Activated CD8-positive, alpha-beta memory T cell treated with anti-CD3 and anti-CD28 coated beads, Interleukin-2, amount 10 ng/mL, durations not matched to agents 7 days and 5 days (primary cell): Measurements from ENCODE around the gene DGKD. TPM values are rescaled to one million over a fixed set of nuclear protein-coding genes. Genes with fewer than 3 reads are reported as not detected.

ENCODE experiments used
- ATAC-seq: fragments of 150-1000 bp; cut with Tn5 transposase; one replicate; pipeline ENCODE4 v1.10.0; 2021; ENCODE audit warnings: moderate library complexity
- CTCF ChIA-PET: fragments of 350-600 bp; sonication (Branson Sonifier 250); formaldehyde crosslinking; loops from one replicate; lab custom pipeline; 2021; ENCODE audit warnings: antibody characterized with exemption; lab: Charles Lee
- DNase-seq: peaks from one replicate; pipeline ENCODE4 v3.0.0-alpha.2; 2020
- H3K27ac Mint-ChIP-seq: one replicate; pipeline ENCODE4 v1.8.0; 2021; ENCODE audit warnings: mild to moderate bottlenecking, mixed read lengths
- H3K27me3 Mint-ChIP-seq: one replicate; pipeline ENCODE4 v1.8.0; 2021; ENCODE audit warnings: mixed read lengths
- H3K36me3 Mint-ChIP-seq: one replicate; pipeline ENCODE4 v1.8.0; 2021; ENCODE audit warnings: mild to moderate bottlenecking, mixed read lengths
- H3K4me1 Mint-ChIP-seq: one replicate; pipeline ENCODE4 v1.8.0; 2021; ENCODE audit warnings: mixed read lengths
- H3K4me3 Mint-ChIP-seq: one replicate; pipeline ENCODE4 v1.8.0; 2021; ENCODE audit warnings: mild to moderate bottlenecking, moderate library complexity, mixed read lengths
- H3K9me3 Mint-ChIP-seq: one replicate; pipeline ENCODE4 v1.8.0; 2022; ENCODE audit warnings: low read depth, mixed read lengths
- total RNA-seq, 2 experiments: library from RNA; stranded (reverse); gene quantifications; one replicate each; pipeline ENCODE4 v1.2.3, GENCODE V29; 2021

DGKD gene
- total RNA-seq, 2 experiments from 2014 or later: 42.3 to 92.4 TPM

DNA sequence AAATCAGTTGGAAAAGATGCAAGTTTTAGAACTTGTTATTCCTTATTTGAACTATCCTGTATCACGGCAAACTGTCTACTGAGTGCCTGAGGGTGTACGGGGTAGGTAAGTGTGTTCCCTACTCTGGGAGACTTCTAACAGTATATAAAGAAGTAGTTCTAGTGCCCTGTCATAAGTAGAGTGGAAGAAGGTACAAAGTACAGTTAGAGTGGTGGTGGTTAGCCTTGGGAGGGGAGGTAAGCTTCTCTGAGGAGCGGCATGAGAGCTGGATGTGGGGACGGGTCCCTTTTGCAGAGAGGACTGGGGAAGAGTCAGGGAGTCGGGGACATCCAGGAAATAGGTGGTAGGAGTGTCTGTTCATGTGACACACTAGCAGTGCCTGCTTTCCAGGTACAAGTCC lies 48.5 kb downstream of the DGKD start:
- H3K27ac Mint-ChIP-seq: peak overlapping the region; percentile 45

GRCh38 chr2:233404222-233404621 lies 49.9 kb downstream of the DGKD start:
- ATAC-seq (peak; percentile 71), DNase-seq (peak; percentile 78)
- peak overlapping the region; percentile 27 for H3K27ac Mint-ChIP-seq
- H3K36me3 Mint-ChIP-seq: peaks cover 16% of the 10 kb centered on the region
- CTCF ChIA-PET: interaction anchor here (0.7 to 10.7 kb wide), 14 partner anchors 8 to 160 kb away, joined by 3 to 193 read pairs (median 4); partner anchors contain the start of gene DGKD
- no peaks in the 10 kb centered on the region for H3K27me3 Mint-ChIP-seq
- no peak overlapping the region for H3K4me3 Mint-ChIP-seq
- peaks cover 50% of the 10 kb centered on the region for H3K4me1 Mint-ChIP-seq
- no peaks in the 10 kb centered on the region for H3K9me3 Mint-ChIP-seq

More for the DNA sequence above, 48.5 kb downstream of the DGKD start:
- H3K36me3 Mint-ChIP-seq: peaks cover 20% of the 10 kb centered on the region
- no peak for DNase-seq
- no peaks in the 10 kb centered on the region for H3K9me3 Mint-ChIP-seq
- H3K4me3 Mint-ChIP-seq: no peak overlapping the region
- ATAC-seq: no peak
- H3K27me3 Mint-ChIP-seq: no peaks in the 10 kb centered on the region
- peaks cover 48% of the 10 kb centered on the region for H3K4me1 Mint-ChIP-seq
- CTCF ChIA-PET: interaction anchor here (1.1 to 10.7 kb wide), 3 partner anchors 18 to 42 kb away, joined by 3 to 193 read pairs (median 145); no protein-coding TSS in a partner anchor

DNA sequence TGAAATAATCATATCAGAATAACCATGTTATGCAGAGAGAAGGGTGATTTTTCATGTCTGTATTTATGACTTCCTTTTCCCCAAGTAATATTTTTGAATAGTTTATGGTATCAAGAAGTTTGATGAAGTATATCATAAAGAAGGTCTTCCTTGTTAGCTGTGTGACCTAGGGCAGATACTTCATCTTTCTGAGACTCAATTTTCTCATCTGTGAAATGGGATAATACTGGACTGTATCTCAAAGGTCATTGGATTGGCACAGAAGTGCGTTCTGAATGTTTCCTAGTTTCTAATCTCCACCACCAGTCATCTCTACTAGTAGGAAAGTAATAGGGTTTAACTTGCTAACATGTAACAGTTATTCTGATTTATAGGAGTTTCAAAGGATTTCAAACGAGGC lies 52.6 kb downstream of the DGKD start:
- H3K27ac Mint-ChIP-seq: no peak overlapping the region
- H3K36me3 Mint-ChIP-seq: peaks cover 25% of the 10 kb centered on the region
- peaks cover 10% of the 10 kb centered on the region for H3K9me3 Mint-ChIP-seq
- no peak overlapping the region for H3K4me3 Mint-ChIP-seq
- ATAC-seq (no peak), DNase-seq (no peak)
- peaks cover 53% of the 10 kb centered on the region for H3K4me1 Mint-ChIP-seq
- CTCF ChIA-PET: interaction anchor here (1.1 to 10.7 kb wide), 5 partner anchors 10 to 113 kb away, joined by 3 to 193 read pairs (median 5); no protein-coding TSS in a partner anchor
- H3K27me3 Mint-ChIP-seq: no peaks in the 10 kb centered on the region

- Mint-ChIP-seq H3K27ac (no peak overlapping the region), H3K4me3 (no peak overlapping the region), H3K36me3 (peaks cover 32% of the 10 kb centered on the region), H3K9me3 (peaks cover 13% of the 10 kb centered on the region), H3K4me1 (peaks cover 47% of the 10 kb centered on the region), H3K27me3 (no peaks in the 10 kb centered on the region)
- CTCF ChIA-PET: interaction anchor here (1.1 to 10.7 kb wide), 3 partner anchors 13 to 114 kb away, joined by 3 to 193 read pairs (median 145); no protein-coding TSS in a partner anchor
- DNase-seq: no peak
- ATAC-seq: no peak
Measured at GRCh38 chr2:233407771-233408181, 53.5 kb downstream of the DGKD start.

GRCh38 chr2:233408366-233409285 lies 54.3 kb downstream of the DGKD start:
- Mint-ChIP-seq H3K27ac (peak overlapping the region; percentile 73), H3K36me3 (peaks cover 39% of the 10 kb centered on the region), H3K27me3 (no peaks in the 10 kb centered on the region), H3K4me3 (no peak overlapping the region), H3K4me1 (peaks cover 51% of the 10 kb centered on the region), H3K9me3 (peaks cover 13% of the 10 kb centered on the region)
- DNase-seq: peak; percentile 40
- CTCF ChIA-PET: interaction anchor here (9.9 to 10.7 kb wide), 2 partner anchors 12 to 36 kb away, joined by 145 to 193 read pairs; no protein-coding TSS in a partner anchor
- ATAC-seq: no peak

GRCh38 chr2:233409286-233409991 lies 55.1 kb downstream of the DGKD start:
- no peaks in the 10 kb centered on the region for H3K27me3 Mint-ChIP-seq
- CTCF ChIA-PET: interaction anchor here (0.8 to 9.9 kb wide), 5 partner anchors 9 to 34 kb away, joined by 3 to 145 read pairs (median 6); no protein-coding TSS in a partner anchor
- H3K27ac Mint-ChIP-seq: peak overlapping the region; percentile 73
- peaks cover 38% of the 10 kb centered on the region for H3K36me3 Mint-ChIP-seq
- H3K4me1 Mint-ChIP-seq: peaks cover 50% of the 10 kb centered on the region
- H3K4me3 Mint-ChIP-seq: peak overlapping the region; percentile 4
- DNase-seq (peak; percentile 67), ATAC-seq (peak; percentile 89)
- H3K9me3 Mint-ChIP-seq: peaks cover 13% of the 10 kb centered on the region

DNA sequence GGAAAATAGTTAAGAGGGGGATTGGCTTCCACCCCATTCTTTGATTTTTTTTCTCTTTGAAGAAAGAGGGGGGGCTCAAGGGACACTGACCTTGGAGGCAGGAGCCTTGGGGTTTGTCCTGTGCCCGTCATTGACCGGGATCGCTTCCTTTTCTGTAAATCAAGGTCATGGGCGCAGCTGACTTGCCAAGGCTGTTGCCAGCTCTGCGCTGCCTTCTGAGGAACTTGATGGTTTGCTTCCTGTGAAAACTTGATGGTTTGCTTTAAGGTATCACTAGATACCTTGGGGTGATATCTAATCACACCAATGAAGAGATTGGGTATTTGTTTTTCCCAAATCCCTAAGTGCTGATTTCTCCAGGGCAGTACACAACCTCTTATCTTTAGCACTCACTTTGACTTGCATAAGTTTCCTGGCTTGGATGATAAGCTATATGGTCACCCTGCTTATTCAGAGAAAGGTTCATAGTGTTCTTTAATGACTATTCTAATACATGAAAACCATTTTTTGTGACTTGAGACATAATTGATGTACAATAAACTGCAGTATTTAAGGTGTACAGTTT lies 56.0 kb downstream of the DGKD start:
- Mint-ChIP-seq H3K9me3 (peaks cover 13% of the 10 kb centered on the region), H3K27ac (peak overlapping the region; percentile 73), H3K36me3 (peaks cover 40% of the 10 kb centered on the region), H3K4me3 (no peak overlapping the region), H3K4me1 (peaks cover 55% of the 10 kb centered on the region), H3K27me3 (no peaks in the 10 kb centered on the region)
- CTCF ChIA-PET: interaction anchor here (0.8 to 1.9 kb wide), 6 partner anchors 8 to 33 kb away, joined by 3 to 12 read pairs (median 4); no protein-coding TSS in a partner anchor
- no peak for ATAC-seq
- DNase-seq: no peak

DNA sequence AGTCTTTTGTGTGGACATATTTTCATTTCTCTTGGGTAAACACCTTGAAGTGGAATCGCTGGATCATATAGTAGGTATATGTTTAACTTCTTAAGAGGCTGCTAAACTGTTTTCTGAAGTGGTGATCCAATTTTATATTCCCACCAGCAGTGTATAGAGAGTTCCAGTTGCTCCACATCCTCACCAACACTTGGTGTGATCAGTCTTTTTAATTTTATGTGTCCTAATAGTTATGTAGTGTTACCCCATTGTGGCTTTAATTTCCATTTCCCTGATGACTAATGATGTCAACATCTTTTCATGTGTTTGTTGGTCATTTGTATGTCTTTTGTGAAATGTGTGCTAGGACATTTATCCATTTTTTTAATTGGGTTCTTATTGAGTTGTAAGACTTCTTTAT lies 56.9 kb downstream of the DGKD start:
- CTCF ChIA-PET: interaction anchor here (1.3 to 1.9 kb wide), 3 partner anchors 7 to 32 kb away, joined by 3 to 12 read pairs (median 6); no protein-coding TSS in a partner anchor
- ATAC-seq (no peak), DNase-seq (no peak)
- Mint-ChIP-seq H3K36me3 (peaks cover 45% of the 10 kb centered on the region), H3K27ac (no peak overlapping the region), H3K4me1 (peaks cover 63% of the 10 kb centered on the region), H3K4me3 (no peak overlapping the region), H3K9me3 (peaks cover 13% of the 10 kb centered on the region), H3K27me3 (no peaks in the 10 kb centered on the region)

DNA sequence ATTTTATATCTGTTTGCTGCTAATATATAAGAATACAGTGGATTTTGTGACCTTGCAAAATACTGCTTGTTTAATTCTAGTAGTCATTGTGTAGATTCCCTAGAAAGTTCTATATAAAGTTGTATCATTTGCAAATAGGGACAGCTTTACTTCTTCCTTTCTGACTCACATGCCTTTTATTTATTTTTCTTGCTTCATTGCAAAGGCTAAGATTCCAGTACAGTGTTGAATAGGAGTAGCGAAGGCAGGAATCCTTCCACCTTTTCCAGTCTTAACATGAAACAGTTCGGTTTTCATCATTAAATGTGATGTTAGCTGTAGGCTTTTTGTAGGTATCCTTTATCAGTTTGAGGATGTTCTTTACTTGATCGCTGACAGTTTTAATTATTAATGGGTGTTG lies 58.1 kb downstream of the DGKD start:
- peaks cover 45% of the 10 kb centered on the region for H3K36me3 Mint-ChIP-seq
- DNase-seq (no peak), ATAC-seq (no peak)
- H3K4me1 Mint-ChIP-seq: peaks cover 75% of the 10 kb centered on the region
- peaks cover 13% of the 10 kb centered on the region for H3K9me3 Mint-ChIP-seq
- CTCF ChIA-PET: interaction anchor here (1.0 kb wide), 1 partner anchor 13 kb away, joined by 4 read pairs; no protein-coding TSS in a partner anchor
- H3K27ac Mint-ChIP-seq: no peak overlapping the region
- H3K4me3 Mint-ChIP-seq: no peak overlapping the region
- H3K27me3 Mint-ChIP-seq: no peaks in the 10 kb centered on the region

DNA sequence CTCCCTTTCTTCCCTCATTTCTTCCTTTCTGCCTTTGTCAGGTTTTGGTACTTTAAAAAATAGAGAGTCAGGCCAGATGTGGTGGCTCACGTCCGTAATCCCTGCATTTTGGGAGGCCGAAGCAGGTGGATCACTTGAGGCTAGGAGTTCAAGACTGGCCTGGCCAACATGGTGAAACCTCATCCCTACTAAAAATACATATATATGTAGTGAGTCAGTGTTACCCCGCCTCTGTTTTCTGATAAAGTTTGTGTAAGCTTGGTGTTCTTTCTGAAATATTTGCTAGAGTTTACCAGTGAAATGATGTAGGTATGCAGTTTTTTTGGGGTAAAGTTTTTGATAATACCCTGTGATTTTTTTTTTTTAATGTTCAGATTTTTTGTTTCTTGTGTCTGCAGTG lies 58.8 kb downstream of the DGKD start:
- Mint-ChIP-seq H3K27me3 (no peaks in the 10 kb centered on the region), H3K9me3 (peaks cover 13% of the 10 kb centered on the region), H3K4me1 (peaks cover 78% of the 10 kb centered on the region), H3K36me3 (peaks cover 45% of the 10 kb centered on the region), H3K4me3 (no peak overlapping the region), H3K27ac (no peak overlapping the region)
- ATAC-seq (no peak), DNase-seq (no peak)
- CTCF ChIA-PET: interaction anchor here (1.0 to 1.3 kb wide), 2 partner anchors 12 to 30 kb away, joined by 4 read pairs; no protein-coding TSS in a partner anchor

DNA sequence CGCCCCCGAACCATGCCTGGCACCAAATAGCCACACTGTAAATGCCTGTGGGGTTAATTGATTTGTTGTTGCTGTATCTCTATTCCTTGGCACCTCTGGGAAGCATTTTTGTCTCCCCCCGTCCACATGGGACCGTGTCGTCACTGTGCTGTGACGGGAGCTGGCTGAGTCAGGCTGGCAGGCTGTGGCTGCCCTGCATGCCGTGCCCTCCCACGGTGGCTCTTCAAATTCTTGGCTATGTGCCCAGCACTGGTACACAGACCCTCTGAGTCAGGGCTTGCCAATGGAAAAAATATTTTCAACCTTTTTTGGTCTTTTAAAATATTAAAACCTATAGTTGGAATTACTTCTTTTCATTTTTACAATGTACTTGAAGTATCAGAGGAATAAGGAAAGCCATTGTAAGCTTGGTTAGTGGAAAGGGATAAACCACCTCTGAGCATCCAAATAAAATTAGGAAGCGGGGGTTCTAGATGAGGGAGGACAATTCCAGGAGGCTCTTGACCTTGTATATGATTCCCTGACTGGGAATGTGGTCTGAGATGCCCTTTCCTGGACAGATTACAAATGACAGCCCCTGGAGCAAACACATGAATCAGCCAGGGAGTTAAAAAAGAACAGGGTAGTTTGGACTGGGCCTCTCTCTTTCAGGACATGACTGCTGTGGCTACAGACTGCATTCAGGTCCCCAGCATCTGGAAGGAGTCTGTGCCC lies 59.4 kb downstream of the DGKD start:
- H3K27ac Mint-ChIP-seq: no peak overlapping the region

GRCh38 chr2:233414273-233414654 lies 60.0 kb downstream of the DGKD start:
- DNase-seq: no peak
- Mint-ChIP-seq H3K9me3 (peaks cover 13% of the 10 kb centered on the region), H3K27ac (peak overlapping the region; percentile 72), H3K4me3 (no peak overlapping the region), H3K36me3 (peaks cover 46% of the 10 kb centered on the region), H3K27me3 (no peaks in the 10 kb centered on the region), H3K4me1 (peaks cover 79% of the 10 kb centered on the region)
- no peak for ATAC-seq
- CTCF ChIA-PET: interaction anchor here (0.9 to 14.8 kb wide), 5 partner anchors 10 to 60 kb away, joined by 3 to 145 read pairs (median 4); partner anchors contain the start of gene DGKD

More for the DNA sequence above, 59.4 kb downstream of the DGKD start:
- H3K36me3 Mint-ChIP-seq: peaks cover 45% of the 10 kb centered on the region
- no peak for DNase-seq
- CTCF ChIA-PET: interaction anchor here (1.0 to 14.8 kb wide), 3 partner anchors 9 to 30 kb away, joined by 3 to 145 read pairs (median 4); no protein-coding TSS in a partner anchor
- no peaks in the 10 kb centered on the region for H3K27me3 Mint-ChIP-seq
- H3K9me3 Mint-ChIP-seq: peaks cover 13% of the 10 kb centered on the region
- no peak for ATAC-seq
- H3K4me1 Mint-ChIP-seq: peaks cover 79% of the 10 kb centered on the region
- no peak overlapping the region for H3K4me3 Mint-ChIP-seq
